B cell (primary cell): ENCODE data around the gene FHIT. TPM values are rescaled to one million over a fixed set of nuclear protein-coding genes. Genes with fewer than 3 reads are reported as not detected.

Source experiments
- ATAC-seq: fragments of 200-7000 bp; cut with Tn5 transposase; one replicate; pipeline ENCODE4 v1.10.0; 2021; ENCODE audit warnings: low read depth, mild to moderate bottlenecking, moderate number of reproducible peaks, moderate library complexity
- CTCF ChIA-PET: fragments of 350-600 bp; sonication (Branson Sonifier 250); formaldehyde crosslinking; loops from one replicate; lab custom pipeline; 2021; ENCODE audit warnings: antibody characterized with exemption, inconsistent platforms; lab: Charles Lee
- POLR2A ChIA-PET: fragments of 350-600 bp; sonication (Branson Sonifier 250); formaldehyde crosslinking; loops from one replicate; lab custom pipeline; 2021; ENCODE audit warnings: antibody characterized with exemption; lab: Charles Lee
- DNase-seq: peaks from one replicate; pipeline ENCODE4 v3.0.0; 2013
- H2AFZ ChIP-seq: 2 replicates; pipeline ENCODE4 v1.6.1; 2012; ENCODE audit warnings: mild to moderate bottlenecking, low read depth, low read length; ENCODE audit not compliant: insufficient read depth, poor library complexity, severe bottlenecking
- H3K27ac ChIP-seq, 2 donors: 1 replicate in 1 of 2; 2 replicates in 1 of 2; pipeline ENCODE4 v1.5.1; 2012 to 2013; ENCODE audit warnings: low read length in 2 of 2, mild to moderate bottlenecking in 2 of 2, moderate library complexity in 1 of 2
- H3K27me3 ChIP-seq, 4 experiments: fragments of 200-600 bp in 1 of 4; sonication (generic) in 1 of 4; replicated peaks in 1 of 4; 1 replicate in 2 of 4; 2 replicates in 2 of 4; pipeline versions ENCODE4 v1.6.1 to v1.7.0; 2013 to 2016; ENCODE audit warnings: low read length in 3 of 4, mild to moderate bottlenecking in 2 of 4, mixed read lengths in 1 of 4, moderate library complexity in 1 of 4; ENCODE audit not compliant: insufficient read depth in 4 of 4, control insufficient read depth in 3 of 4; ENCODE audit errors: control extremely low read depth in 1 of 4
- H3K36me3 ChIP-seq, 2 experiments: replicated peaks in 1 of 2; 1 replicate in 1 of 2; 2 replicates in 1 of 2; pipeline versions ENCODE4 v1.6.1 to v1.7.1; 2013; ENCODE audit warnings: low read length in 1 of 2; ENCODE audit not compliant: insufficient read depth in 2 of 2, control insufficient read depth in 1 of 2; ENCODE audit errors: control extremely low read depth in 1 of 2, extremely low read depth in 1 of 2
- H3K4me1 ChIP-seq, 2 donors: fragments of 200-600 bp in 1 of 2; sonication (generic) in 1 of 2; 1 replicate in 1 of 2; 2 replicates in 1 of 2; pipeline versions ENCODE4 v1.5.1 to v1.6.1; 2013 to 2017; ENCODE audit warnings: low read length in 2 of 2; ENCODE audit not compliant: control insufficient read depth in 2 of 2, insufficient read depth in 2 of 2
- H3K4me2 ChIP-seq: replicated peaks from 2 replicates; pipeline ENCODE3; 2012; ENCODE audit warnings: mild to moderate bottlenecking, low read depth, low read length; ENCODE audit not compliant: poor library complexity, severe bottlenecking
- H3K4me3 ChIP-seq, 5 experiments: fragments of 200-600 bp in 1 of 5; sonication (generic) in 1 of 5; 1 replicate in 3 of 5; 2 replicates in 2 of 5; pipeline versions ENCODE4 v1.5.1 to v1.7.0; 2011 to 2016; ENCODE audit warnings: low read length in 4 of 5, mild to moderate bottlenecking in 4 of 5, low read depth in 2 of 5, control low read depth in 1 of 5, moderate library complexity in 1 of 5; ENCODE audit not compliant: insufficient read depth in 1 of 5; ENCODE audit errors: control extremely low read depth in 1 of 5, extremely low read depth in 1 of 5
- H3K79me2 ChIP-seq: fragments of 200-600 bp; sonication (generic); one replicate; pipeline ENCODE4 v1.6.0; 2016; ENCODE audit warnings: low read length; ENCODE audit not compliant: control insufficient read depth, insufficient read depth
- H3K9ac ChIP-seq: fragments of 200-600 bp; sonication (generic); 2 replicates; pipeline ENCODE4 v1.6.1; 2017; ENCODE audit warnings: mild to moderate bottlenecking, low read length, moderate library complexity
- H3K9me3 ChIP-seq, 3 donors: one replicate each; pipeline versions ENCODE4 v1.6.1 to v1.7.1; 2013; ENCODE audit warnings: low read length in 2 of 3; ENCODE audit not compliant: control insufficient read depth in 2 of 3, insufficient read depth in 1 of 3; ENCODE audit errors: control extremely low read depth in 1 of 3
- H4K20me1 ChIP-seq: 2 replicates; pipeline ENCODE4 v1.6.0; 2012; ENCODE audit warnings: mild to moderate bottlenecking, low read length; ENCODE audit not compliant: insufficient read depth, control insufficient read depth, poor library complexity, severe bottlenecking
- H3K27ac Mint-ChIP-seq: one replicate; pipeline ENCODE4 v1.8.0; 2021; ENCODE audit warnings: mixed read lengths
- H3K27me3 Mint-ChIP-seq: one replicate; pipeline ENCODE4 v1.8.0; 2021; ENCODE audit warnings: mixed read lengths
- H3K4me1 Mint-ChIP-seq: one replicate; pipeline ENCODE4 v1.8.0; 2021; ENCODE audit warnings: mixed read lengths
- H3K4me3 Mint-ChIP-seq: one replicate; pipeline ENCODE4 v1.8.0; 2021; ENCODE audit warnings: mixed read lengths
- H3K9me3 Mint-ChIP-seq: one replicate; pipeline ENCODE4 v1.8.0; 2022; ENCODE audit warnings: mixed read lengths; ENCODE audit not compliant: insufficient read depth
- EZH2 ChIP-seq: IDR thresholded peaks from 2 replicates; pipeline ENCODE4 v1.6.1; 2012; ENCODE audit warnings: borderline replicate concordance, low read depth, mild to moderate bottlenecking, moderate library complexity, low read length; ENCODE audit not compliant: insufficient read depth, poor library complexity, severe bottlenecking
- WGBS: methylation state at CpG from one replicate; pipeline ENCODE4 v1.1.5; 2013; ENCODE audit warnings: missing lambda C conversion rate; ENCODE audit not compliant: insufficient coverage; 5-methylcytosine and 5-hydroxymethylcytosine counted together
- intact Hi-C: fragments of 100-400 bp; cut with micrococcal nuclease; formaldehyde crosslinking; loops from one replicate; pipeline ENCODE4 v1.10.0; 2022
- polyA plus RNA-seq: library from polyadenylated mRNA; depleted of rRNA; stranded (reverse); fragments of >200 nt; gene quantifications from 2 replicates; pipeline ENCODE4 v1.2.3, GENCODE V29; 2012
- total RNA-seq, 2 donors: library from RNA; stranded (reverse); fragments of 120-200 nt in 1 of 2; gene quantifications; 1 replicate in 1 of 2; 2 replicates in 1 of 2; pipeline versions ENCODE4 v1.2.3 to v1.2.4, GENCODE V29; 2013 to 2022
- TF ChIP-seq, protein P1 (sequence below): fragments of 200-600 bp; IDR thresholded peaks from one replicate; pipeline ENCODE4 v1.8.0; 2022; ENCODE audit warnings: antibody characterized with exemption, mild to moderate bottlenecking

Gene FHIT
- total and polyA plus RNA-seq, 2 donors (not counting 1 experiment from before 2014, with no cell fraction given): 1.7 to 7.8 TPM

DNA sequence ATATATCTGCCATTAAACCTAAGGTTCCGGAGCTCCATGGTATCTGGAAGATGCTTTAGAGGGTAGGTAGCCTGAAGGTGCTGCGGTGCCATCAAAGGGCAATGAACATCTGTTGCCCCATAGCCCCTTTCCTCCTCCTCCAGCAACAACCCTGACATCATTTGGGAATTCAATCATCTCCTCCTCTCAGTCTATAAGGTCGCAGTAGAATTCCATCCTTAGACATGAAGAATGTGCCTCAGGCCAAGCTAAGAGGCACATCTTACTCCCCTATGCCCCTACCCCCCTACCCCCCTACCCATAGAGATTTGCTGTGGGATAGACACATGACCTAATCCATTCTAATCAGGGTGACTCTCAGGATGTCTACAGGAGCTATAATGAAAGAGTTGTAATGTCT is 1101.8 kb downstream of the FHIT start:
- intact Hi-C loops: no loop called here
- H3K4me3 Mint-ChIP-seq: no peak overlapping the region
- TF ChIP-seq, protein P1, sequence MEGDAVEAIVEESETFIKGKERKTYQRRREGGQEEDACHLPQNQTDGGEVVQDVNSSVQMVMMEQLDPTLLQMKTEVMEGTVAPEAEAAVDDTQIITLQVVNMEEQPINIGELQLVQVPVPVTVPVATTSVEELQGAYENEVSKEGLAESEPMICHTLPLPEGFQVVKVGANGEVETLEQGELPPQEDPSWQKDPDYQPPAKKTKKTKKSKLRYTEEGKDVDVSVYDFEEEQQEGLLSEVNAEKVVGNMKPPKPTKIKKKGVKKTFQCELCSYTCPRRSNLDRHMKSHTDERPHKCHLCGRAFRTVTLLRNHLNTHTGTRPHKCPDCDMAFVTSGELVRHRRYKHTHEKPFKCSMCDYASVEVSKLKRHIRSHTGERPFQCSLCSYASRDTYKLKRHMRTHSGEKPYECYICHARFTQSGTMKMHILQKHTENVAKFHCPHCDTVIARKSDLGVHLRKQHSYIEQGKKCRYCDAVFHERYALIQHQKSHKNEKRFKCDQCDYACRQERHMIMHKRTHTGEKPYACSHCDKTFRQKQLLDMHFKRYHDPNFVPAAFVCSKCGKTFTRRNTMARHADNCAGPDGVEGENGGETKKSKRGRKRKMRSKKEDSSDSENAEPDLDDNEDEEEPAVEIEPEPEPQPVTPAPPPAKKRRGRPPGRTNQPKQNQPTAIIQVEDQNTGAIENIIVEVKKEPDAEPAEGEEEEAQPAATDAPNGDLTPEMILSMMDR: no peak
- Histone ChIP-seq H4K20me1 (no peaks in the 10 kb centered on the region), H3K4me1 (no peaks in the 10 kb centered on the region), H3K27me3 (no peaks in the 10 kb centered on the region), H3K4me3 (no peak overlapping the region), H3K9me3 (no peaks in the 10 kb centered on the region), H3K4me2 (no peak overlapping the region), H3K27ac (no peak overlapping the region), H3K9ac (no peak overlapping the region), H3K79me2 (no peaks in the 10 kb centered on the region), H3K36me3 (no peaks in the 10 kb centered on the region), H2AFZ (no peak overlapping the region)
- no CpG with 5 or more reads among the region's 3 CpGs for WGBS
- no peaks in the 10 kb centered on the region for H3K27me3 Mint-ChIP-seq
- ChIA-PET CTCF (no interaction called here), POLR2A (no interaction called here)
- H3K9me3 Mint-ChIP-seq: no peaks in the 10 kb centered on the region
- no peaks in the 10 kb centered on the region for H3K4me1 Mint-ChIP-seq
- ATAC-seq (no peak), DNase-seq (no peak)
- no peak overlapping the region for H3K27ac Mint-ChIP-seq

DNA sequence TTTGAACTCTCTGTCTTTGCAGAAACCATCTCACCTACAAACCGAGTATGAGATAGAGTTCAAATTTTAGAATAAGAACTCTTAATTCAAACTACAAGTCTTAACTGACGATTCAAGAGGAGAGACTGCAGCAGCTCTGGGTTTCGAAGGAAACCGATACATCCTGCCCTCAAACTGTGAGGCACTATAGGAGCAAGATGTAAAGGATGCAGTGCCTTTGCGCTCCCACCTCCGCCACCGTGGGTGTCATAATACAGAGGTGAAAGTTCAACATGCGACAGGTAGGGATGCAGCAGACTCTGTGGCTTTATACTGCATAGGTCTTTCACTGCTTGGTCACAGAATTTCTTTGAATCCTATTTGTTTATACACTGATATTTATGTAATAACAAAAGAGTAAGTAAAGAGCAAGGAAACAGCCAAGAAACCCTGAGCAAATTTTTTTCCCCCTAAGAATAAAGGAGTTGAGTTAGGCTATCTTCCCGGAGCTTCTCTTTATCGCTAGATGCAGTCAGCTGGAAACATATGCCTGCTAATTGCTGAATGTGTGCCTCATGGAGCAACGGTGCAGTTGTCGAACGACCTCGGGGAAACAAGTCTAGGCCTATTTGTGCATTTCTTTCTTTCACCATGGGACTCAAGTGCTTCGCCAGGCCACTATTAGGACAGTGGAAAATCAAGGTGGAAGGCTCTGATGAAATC is 1103.9 kb downstream of the FHIT start:
- H3K36me3 ChIP-seq: no peaks in the 10 kb centered on the region
- no peaks in the 10 kb centered on the region for H3K79me2 ChIP-seq
- H3K4me2 ChIP-seq: no peak overlapping the region
- H3K4me3 ChIP-seq: no peak overlapping the region
- ChIA-PET CTCF (no interaction called here), POLR2A (no interaction called here)
- Mint-ChIP-seq H3K9me3 (no peaks in the 10 kb centered on the region), H3K27me3 (no peaks in the 10 kb centered on the region), H3K4me1 (no peaks in the 10 kb centered on the region), H3K4me3 (no peak overlapping the region), H3K27ac (no peak overlapping the region)
- H3K9me3 ChIP-seq: no peaks in the 10 kb centered on the region
- no peak overlapping the region for H3K9ac ChIP-seq
- H3K27me3 ChIP-seq: no peaks in the 10 kb centered on the region
- 91% methylated on average over 12 of the region's 15 CpGs for WGBS
- no peaks in the 10 kb centered on the region for H3K4me1 ChIP-seq
- no peaks in the 10 kb centered on the region for H4K20me1 ChIP-seq
- no peak overlapping the region for H2AFZ ChIP-seq
- intact Hi-C loops: no loop called here
- DNase-seq (no peak), ATAC-seq (no peak)
- TF ChIP-seq EZH2: no peak
- TF ChIP-seq, protein P1: no peak
- no peak overlapping the region for H3K27ac ChIP-seq
